HepG2 (cell line): Measurements from ENCODE around the gene LRP5. TPM values are rescaled to one million over a fixed set of nuclear protein-coding genes. Genes with fewer than 3 reads are reported as not detected.

ENCODE experiments used
- ARNT2 ChIP-seq: sonication (generic); formaldehyde crosslinking; IDR thresholded peaks from 2 replicates; pipeline ENCODE4 v1.8.0; 2022; ENCODE audit warnings: mild to moderate bottlenecking, low read depth, missing genetic modification reagents, moderate library complexity
- GTF2F1 ChIP-seq: fragments of 150-350 bp; IDR thresholded peaks from 2 replicates; pipeline ENCODE4 v1.6.1; 2014; ENCODE audit warnings: low read length
- POLR2G ChIP-seq: fragments of 200-400 bp; formaldehyde crosslinking; IDR thresholded peaks from 2 replicates; pipeline ENCODE4 v1.6.1; 2018; ENCODE audit warnings: mild to moderate bottlenecking, low read depth, low read length, moderate library complexity
- RFXAP ChIP-seq: sonication (generic); formaldehyde crosslinking; IDR thresholded peaks from 2 replicates; pipeline ENCODE4 v1.4.0; 2020; ENCODE audit warnings: missing genetic modification reagents, borderline replicate concordance
- TAF1 ChIP-seq: sonication (generic); formaldehyde crosslinking; IDR thresholded peaks from 2 replicates; pipeline ENCODE4 v1.4.0; 2020; ENCODE audit warnings: missing genetic modification reagents
- ZIK1 ChIP-seq: sonication (generic); formaldehyde crosslinking; IDR thresholded peaks from 2 replicates; pipeline ENCODE4 v1.5.0; 2020; ENCODE audit warnings: mild to moderate bottlenecking, low read depth, missing genetic modification reagents, borderline replicate concordance
- ZNF577 ChIP-seq: sonication (generic); formaldehyde crosslinking; IDR thresholded peaks from 2 replicates; pipeline ENCODE4 v1.4.0; 2020; ENCODE audit warnings: mild to moderate bottlenecking, low read depth, missing genetic modification reagents, borderline replicate concordance
- polyA plus RNA-seq, 8 experiments: library from polyadenylated mRNA; depleted of rRNA in 3 of 8; stranded (reverse) in 7 of 8; unstranded in 1 of 8; fragments of >200 nt; fragmentation: Illumina TruSeq in 4 of 8; extraction: Trizol in 4 of 8; gene quantifications; 2 replicates each; pipeline versions ENCODE4 v1.2.1 to v1.2.3, GENCODE V29; 2011 to 2016; ENCODE audit warnings: low read depth in 4 of 8, missing spikeins in 1 of 8, mixed read lengths in 1 of 8; ENCODE audit not compliant: insufficient read depth in 1 of 8
- total RNA-seq, 5 experiments: library from RNA; depleted of rRNA; stranded (reverse); fragments of >200 nt; fragmentation: Illumina TruSeq; extraction: Trizol; gene quantifications; 2 replicates each; pipeline ENCODE4 v1.2.3, GENCODE V29; 2016; ENCODE audit warnings: low read depth in 1 of 5
- TF ChIP-seq, protein P1 (sequence below): sonication (generic); formaldehyde crosslinking; IDR thresholded peaks from 2 replicates; pipeline ENCODE4 v1.4.0; 2020; ENCODE audit warnings: low read depth, missing genetic modification reagents
- TF ChIP-seq, protein P2 (sequence below): sonication (generic); formaldehyde crosslinking; IDR thresholded peaks from 2 replicates; pipeline ENCODE4 v1.4.0; 2020; ENCODE audit warnings: missing genetic modification reagents
- TF ChIP-seq, protein P3 (sequence below): sonication (generic); formaldehyde crosslinking; IDR thresholded peaks from 2 replicates; pipeline ENCODE4 v1.5.1; 2020; ENCODE audit warnings: missing genetic modification reagents, mild to moderate bottlenecking, borderline replicate concordance
- TF ChIP-seq, protein P4 (sequence below): sonication (generic); formaldehyde crosslinking; IDR thresholded peaks from 2 replicates; pipeline ENCODE4 v1.5.1; 2020; ENCODE audit warnings: mild to moderate bottlenecking, missing genetic modification reagents, moderate library complexity

Gene LRP5
- total and polyA plus RNA-seq, 2 of the 13 experiments (the other 11 are each of a cell fraction or from before 2014, with no cell fraction given) = 40.4 to 64.0 TPM

DNA sequence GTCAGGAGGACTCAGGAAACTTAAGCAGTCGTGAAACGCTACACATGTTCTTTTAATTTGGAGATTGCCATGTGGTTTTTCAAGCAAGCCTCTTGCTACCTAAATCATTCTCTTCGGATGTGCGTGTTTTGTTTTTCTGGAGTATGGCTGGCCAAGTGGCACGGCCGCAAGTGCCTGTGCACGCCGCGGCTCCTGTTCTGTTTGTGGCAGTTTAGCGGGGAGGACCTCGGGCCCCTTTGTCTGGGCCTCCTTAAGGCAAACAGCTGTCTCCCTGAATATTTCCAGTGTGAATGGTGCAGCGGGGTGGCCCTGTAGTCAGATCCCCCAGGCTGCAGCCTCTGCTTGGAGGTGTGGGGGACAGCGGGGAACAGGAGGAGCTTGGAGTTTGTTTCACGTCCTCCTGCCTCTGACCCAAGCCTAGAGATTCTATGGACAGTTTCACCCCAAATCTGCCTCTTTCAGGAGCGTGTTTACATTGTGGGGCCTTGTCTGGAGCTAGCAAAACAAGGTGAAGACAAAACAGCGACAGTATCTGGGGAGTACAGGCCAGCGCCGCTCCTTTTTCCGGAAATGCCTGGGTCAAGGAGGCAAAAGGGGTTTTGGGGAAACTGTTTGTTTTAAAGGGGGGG lies 1.3 kb downstream of the LRP5 start (continued):
- TF ChIP-seq TAF1 (CRISPR knock-in tag) (peak; percentile 48; the same call in 1 of the 2 replicates), ZNF577 (CRISPR knock-in tag) (no peak), RFXAP (CRISPR knock-in tag) (no peak), ARNT2 (peak; percentile 70; the same call in 1 of the 2 replicates), POLR2G (peak; percentile 70), ZIK1 (CRISPR knock-in tag) (no peak), GTF2F1 (no peak)
- TF ChIP-seq, protein P1, sequence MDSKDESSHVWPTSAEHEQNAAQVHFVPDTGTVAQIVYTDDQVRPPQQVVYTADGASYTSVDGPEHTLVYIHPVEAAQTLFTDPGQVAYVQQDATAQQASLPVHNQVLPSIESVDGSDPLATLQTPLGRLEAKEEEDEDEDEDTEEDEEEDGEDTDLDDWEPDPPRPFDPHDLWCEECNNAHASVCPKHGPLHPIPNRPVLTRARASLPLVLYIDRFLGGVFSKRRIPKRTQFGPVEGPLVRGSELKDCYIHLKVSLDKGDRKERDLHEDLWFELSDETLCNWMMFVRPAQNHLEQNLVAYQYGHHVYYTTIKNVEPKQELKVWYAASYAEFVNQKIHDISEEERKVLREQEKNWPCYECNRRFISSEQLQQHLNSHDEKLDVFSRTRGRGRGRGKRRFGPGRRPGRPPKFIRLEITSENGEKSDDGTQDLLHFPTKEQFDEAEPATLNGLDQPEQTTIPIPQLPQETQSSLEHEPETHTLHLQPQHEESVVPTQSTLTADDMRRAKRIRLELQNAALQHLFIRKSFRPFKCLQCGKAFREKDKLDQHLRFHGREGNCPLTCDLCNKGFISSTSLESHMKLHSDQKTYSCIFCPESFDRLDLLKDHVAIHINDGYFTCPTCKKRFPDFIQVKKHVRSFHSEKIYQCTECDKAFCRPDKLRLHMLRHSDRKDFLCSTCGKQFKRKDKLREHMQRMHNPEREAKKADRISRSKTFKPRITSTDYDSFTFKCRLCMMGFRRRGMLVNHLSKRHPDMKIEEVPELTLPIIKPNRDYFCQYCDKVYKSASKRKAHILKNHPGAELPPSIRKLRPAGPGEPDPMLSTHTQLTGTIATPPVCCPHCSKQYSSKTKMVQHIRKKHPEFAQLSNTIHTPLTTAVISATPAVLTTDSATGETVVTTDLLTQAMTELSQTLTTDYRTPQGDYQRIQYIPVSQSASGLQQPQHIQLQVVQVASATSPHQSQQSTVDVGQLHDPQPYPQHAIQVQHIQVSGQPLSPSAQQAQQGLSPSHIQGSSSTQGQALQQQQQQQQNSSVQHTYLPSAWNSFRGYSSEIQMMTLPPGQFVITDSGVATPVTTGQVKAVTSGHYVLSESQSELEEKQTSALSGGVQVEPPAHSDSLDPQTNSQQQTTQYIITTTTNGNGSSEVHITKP = peak; percentile 38; the same call in 1 of the 2 replicates
- TF ChIP-seq, protein P2, sequence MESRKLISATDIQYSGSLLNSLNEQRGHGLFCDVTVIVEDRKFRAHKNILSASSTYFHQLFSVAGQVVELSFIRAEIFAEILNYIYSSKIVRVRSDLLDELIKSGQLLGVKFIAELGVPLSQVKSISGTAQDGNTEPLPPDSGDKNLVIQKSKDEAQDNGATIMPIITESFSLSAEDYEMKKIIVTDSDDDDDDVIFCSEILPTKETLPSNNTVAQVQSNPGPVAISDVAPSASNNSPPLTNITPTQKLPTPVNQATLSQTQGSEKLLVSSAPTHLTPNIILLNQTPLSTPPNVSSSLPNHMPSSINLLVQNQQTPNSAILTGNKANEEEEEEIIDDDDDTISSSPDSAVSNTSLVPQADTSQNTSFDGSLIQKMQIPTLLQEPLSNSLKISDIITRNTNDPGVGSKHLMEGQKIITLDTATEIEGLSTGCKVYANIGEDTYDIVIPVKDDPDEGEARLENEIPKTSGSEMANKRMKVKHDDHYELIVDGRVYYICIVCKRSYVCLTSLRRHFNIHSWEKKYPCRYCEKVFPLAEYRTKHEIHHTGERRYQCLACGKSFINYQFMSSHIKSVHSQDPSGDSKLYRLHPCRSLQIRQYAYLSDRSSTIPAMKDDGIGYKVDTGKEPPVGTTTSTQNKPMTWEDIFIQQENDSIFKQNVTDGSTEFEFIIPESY (CRISPR knock-in tag) = no peak
- TF ChIP-seq, protein P3, sequence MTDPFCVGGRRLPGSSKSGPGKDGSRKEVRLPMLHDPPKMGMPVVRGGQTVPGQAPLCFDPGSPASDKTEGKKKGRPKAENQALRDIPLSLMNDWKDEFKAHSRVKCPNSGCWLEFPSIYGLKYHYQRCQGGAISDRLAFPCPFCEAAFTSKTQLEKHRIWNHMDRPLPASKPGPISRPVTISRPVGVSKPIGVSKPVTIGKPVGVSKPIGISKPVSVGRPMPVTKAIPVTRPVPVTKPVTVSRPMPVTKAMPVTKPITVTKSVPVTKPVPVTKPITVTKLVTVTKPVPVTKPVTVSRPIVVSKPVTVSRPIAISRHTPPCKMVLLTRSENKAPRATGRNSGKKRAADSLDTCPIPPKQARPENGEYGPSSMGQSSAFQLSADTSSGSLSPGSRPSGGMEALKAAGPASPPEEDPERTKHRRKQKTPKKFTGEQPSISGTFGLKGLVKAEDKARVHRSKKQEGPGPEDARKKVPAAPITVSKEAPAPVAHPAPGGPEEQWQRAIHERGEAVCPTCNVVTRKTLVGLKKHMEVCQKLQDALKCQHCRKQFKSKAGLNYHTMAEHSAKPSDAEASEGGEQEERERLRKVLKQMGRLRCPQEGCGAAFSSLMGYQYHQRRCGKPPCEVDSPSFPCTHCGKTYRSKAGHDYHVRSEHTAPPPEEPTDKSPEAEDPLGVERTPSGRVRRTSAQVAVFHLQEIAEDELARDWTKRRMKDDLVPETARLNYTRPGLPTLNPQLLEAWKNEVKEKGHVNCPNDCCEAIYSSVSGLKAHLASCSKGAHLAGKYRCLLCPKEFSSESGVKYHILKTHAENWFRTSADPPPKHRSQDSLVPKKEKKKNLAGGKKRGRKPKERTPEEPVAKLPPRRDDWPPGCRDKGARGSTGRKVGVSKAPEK = no peak
- TF ChIP-seq, protein P4, sequence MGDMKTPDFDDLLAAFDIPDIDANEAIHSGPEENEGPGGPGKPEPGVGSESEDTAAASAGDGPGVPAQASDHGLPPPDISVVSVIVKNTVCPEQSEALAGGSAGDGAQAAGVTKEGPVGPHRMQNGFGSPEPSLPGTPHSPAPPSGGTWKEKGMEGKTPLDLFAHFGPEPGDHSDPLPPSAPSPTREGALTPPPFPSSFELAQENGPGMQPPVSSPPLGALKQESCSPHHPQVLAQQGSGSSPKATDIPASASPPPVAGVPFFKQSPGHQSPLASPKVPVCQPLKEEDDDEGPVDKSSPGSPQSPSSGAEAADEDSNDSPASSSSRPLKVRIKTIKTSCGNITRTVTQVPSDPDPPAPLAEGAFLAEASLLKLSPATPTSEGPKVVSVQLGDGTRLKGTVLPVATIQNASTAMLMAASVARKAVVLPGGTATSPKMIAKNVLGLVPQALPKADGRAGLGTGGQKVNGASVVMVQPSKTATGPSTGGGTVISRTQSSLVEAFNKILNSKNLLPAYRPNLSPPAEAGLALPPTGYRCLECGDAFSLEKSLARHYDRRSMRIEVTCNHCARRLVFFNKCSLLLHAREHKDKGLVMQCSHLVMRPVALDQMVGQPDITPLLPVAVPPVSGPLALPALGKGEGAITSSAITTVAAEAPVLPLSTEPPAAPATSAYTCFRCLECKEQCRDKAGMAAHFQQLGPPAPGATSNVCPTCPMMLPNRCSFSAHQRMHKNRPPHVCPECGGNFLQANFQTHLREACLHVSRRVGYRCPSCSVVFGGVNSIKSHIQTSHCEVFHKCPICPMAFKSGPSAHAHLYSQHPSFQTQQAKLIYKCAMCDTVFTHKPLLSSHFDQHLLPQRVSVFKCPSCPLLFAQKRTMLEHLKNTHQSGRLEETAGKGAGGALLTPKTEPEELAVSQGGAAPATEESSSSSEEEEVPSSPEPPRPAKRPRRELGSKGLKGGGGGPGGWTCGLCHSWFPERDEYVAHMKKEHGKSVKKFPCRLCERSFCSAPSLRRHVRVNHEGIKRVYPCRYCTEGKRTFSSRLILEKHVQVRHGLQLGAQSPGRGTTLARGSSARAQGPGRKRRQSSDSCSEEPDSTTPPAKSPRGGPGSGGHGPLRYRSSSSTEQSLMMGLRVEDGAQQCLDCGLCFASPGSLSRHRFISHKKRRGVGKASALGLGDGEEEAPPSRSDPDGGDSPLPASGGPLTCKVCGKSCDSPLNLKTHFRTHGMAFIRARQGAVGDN = peak; percentile 50
